SK-N-SH (cell line): ENCODE data around the gene MXD3. TPM values are rescaled to one million over a fixed set of nuclear protein-coding genes. Genes with fewer than 3 reads are reported as not detected.
A peak's percentile ranks its signal among the peaks of the same experiment; 100 is the strongest.

Experiments
- CTCF ChIA-PET: fragments of 300-600, 350-600 bp; formaldehyde crosslinking; extraction: SDS; loops from one replicate; lab custom pipeline; 2021; lab: Yijun Ruan, JAX
- POLR2A ChIA-PET: fragments of 350-600 bp; sonication (Branson Sonifier 250); formaldehyde crosslinking; extraction: SDS; loops from one replicate; lab custom pipeline; 2020; ENCODE audit warnings: antibody characterized with exemption, inconsistent platforms; lab: Yijun Ruan, JAX
- DNase-seq: peaks from one replicate; pipeline ENCODE4 v3.0.0; 2012
- H2AFZ ChIP-seq: fragments of 200-600 bp; sonication (generic); 2 replicates; pipeline ENCODE4 v1.8.1; 2016; ENCODE audit warnings: antibody characterized with exemption, mild to moderate bottlenecking, low read depth
- H3F3A ChIP-seq: fragments of 200-600 bp; sonication (generic); replicated peaks from 2 replicates; pipeline ENCODE3; 2016; ENCODE audit warnings: antibody characterized with exemption, mild to moderate bottlenecking; ENCODE audit not compliant: insufficient read depth
- H3K27ac ChIP-seq, 2 experiments: fragments of 200-500 bp in 1 of 2; fragments of 200-600 bp in 1 of 2; sonication (Bioruptor generic) in 1 of 2; sonication (generic), shearing (Covaris generic) in 1 of 2; 2 replicates each; pipeline versions ENCODE4 v1.5.1 to v1.6.1; 2014 to 2016; ENCODE audit warnings: low read depth in 2 of 2, inconsistent platforms in 1 of 2, low read length in 1 of 2, mild to moderate bottlenecking in 1 of 2, mixed read lengths in 1 of 2
- H3K27me3 ChIP-seq: fragments of 200-600 bp; sonication (generic), shearing (Covaris generic); 2 replicates; pipeline ENCODE4 v1.6.1; 2016; ENCODE audit warnings: mixed run types; ENCODE audit not compliant: insufficient read depth
- H3K36me3 ChIP-seq, 2 experiments: fragments of 200-500 bp in 1 of 2; fragments of 200-600 bp in 1 of 2; sonication (Bioruptor generic) in 1 of 2; sonication (generic) in 1 of 2; replicated peaks in 1 of 2; 2 replicates each; pipeline versions ENCODE3 to v1.5.1; 2014 to 2016; ENCODE audit warnings: low read length in 1 of 2, mild to moderate bottlenecking in 1 of 2; ENCODE audit not compliant: insufficient read depth in 2 of 2, control insufficient read depth in 1 of 2
- H3K4me1 ChIP-seq, 2 experiments: fragments of 200-500 bp in 1 of 2; fragments of 200-600 bp in 1 of 2; sonication (Bioruptor generic) in 1 of 2; sonication (generic), shearing (Covaris generic) in 1 of 2; 2 replicates each; pipeline versions ENCODE4 v1.5.1 to v1.6.1; 2014 to 2016; ENCODE audit warnings: low read depth in 1 of 2, low read length in 1 of 2, mixed run types in 1 of 2; ENCODE audit not compliant: insufficient read depth in 2 of 2, control insufficient read depth in 1 of 2
- H3K4me2 ChIP-seq: fragments of 200-600 bp; sonication (generic), shearing (Covaris generic); 2 replicates; pipeline ENCODE4 v1.6.1; 2017; ENCODE audit warnings: mixed run types
- H3K4me3 ChIP-seq, 2 experiments: fragments of 200-500 bp in 1 of 2; fragments of 200-600 bp in 1 of 2; sonication (Bioruptor generic) in 1 of 2; sonication (generic), shearing (Covaris generic) in 1 of 2; 2 replicates each; pipeline versions ENCODE4 v1.5.1 to v1.8.1; 2014 to 2016; ENCODE audit warnings: low read depth in 2 of 2, inconsistent platforms in 1 of 2, low read length in 1 of 2, mild to moderate bottlenecking in 1 of 2, mixed read lengths in 1 of 2, moderate library complexity in 1 of 2
- H3K79me2 ChIP-seq: fragments of 200-600 bp; sonication (generic); 2 replicates; pipeline ENCODE4 v1.8.1; 2017; ENCODE audit warnings: mild to moderate bottlenecking; ENCODE audit not compliant: insufficient read depth
- H3K9ac ChIP-seq: fragments of 200-600 bp; sonication (generic); 2 replicates; pipeline ENCODE4 v1.6.1; 2017; ENCODE audit warnings: mixed run types
- H3K9me2 ChIP-seq: fragments of 200-600 bp; sonication (generic); 2 replicates; pipeline ENCODE4 v1.6.1; 2017; ENCODE audit warnings: mixed run types
- H3K9me3 ChIP-seq: fragments of 200-600 bp; sonication (generic); 2 replicates; pipeline ENCODE4 v1.6.1; 2017; ENCODE audit warnings: mixed run types, mild to moderate bottlenecking, moderate library complexity
- H4K20me1 ChIP-seq: fragments of 200-600 bp; sonication (generic); 2 replicates; pipeline ENCODE4 v1.6.1; 2017; ENCODE audit warnings: mild to moderate bottlenecking, mixed run types; ENCODE audit not compliant: insufficient read depth
- CHD2 ChIP-seq: fragments of 150-350 bp; IDR thresholded peaks from 2 replicates; pipeline ENCODE4 v1.6.1; 2018; ENCODE audit warnings: low read length; ENCODE audit not compliant: partially characterized antibody
- ELF1 ChIP-seq: IDR thresholded peaks from 2 replicates; pipeline ENCODE4 v1.4.0; 2012
- EP300 ChIP-seq, 2 experiments: IDR thresholded peaks; 2 replicates each; pipeline versions ENCODE4 v1.4.0 to v1.6.1; 2012; ENCODE audit warnings: borderline replicate concordance in 1 of 2, low read depth in 1 of 2, low read length in 1 of 2
- FOXM1 ChIP-seq: IDR thresholded peaks from 2 replicates; pipeline ENCODE4 v1.4.0; 2012; ENCODE audit warnings: low read depth, mild to moderate bottlenecking
- GABPA ChIP-seq: IDR thresholded peaks from 2 replicates; pipeline ENCODE4 v1.4.0; 2012; ENCODE audit warnings: low read depth, mild to moderate bottlenecking
- GATA2 ChIP-seq: sonication (generic); formaldehyde crosslinking; IDR thresholded peaks from 2 replicates; pipeline ENCODE4 v1.5.0; 2020; ENCODE audit warnings: mild to moderate bottlenecking, missing genetic modification reagents
- IRF3 ChIP-seq: fragments of 150-350 bp; IDR thresholded peaks from 2 replicates; pipeline ENCODE4 v1.6.1; 2016; ENCODE audit warnings: mild to moderate bottlenecking, low read depth, low read length
- JUND ChIP-seq: IDR thresholded peaks from 2 replicates; pipeline ENCODE4 v1.4.0; 2012
- MAX ChIP-seq: IDR thresholded peaks from 2 replicates; pipeline ENCODE4 v1.4.0; 2012; ENCODE audit warnings: low read depth
- MEF2A ChIP-seq: IDR thresholded peaks from 2 replicates; pipeline ENCODE4 v1.4.0; 2012; ENCODE audit warnings: low read depth, borderline replicate concordance
- MXI1 ChIP-seq: IDR thresholded peaks from 2 replicates; pipeline ENCODE4 v1.6.1; 2012; ENCODE audit warnings: mild to moderate bottlenecking, low read depth, low read length, improper control_type of control experiment
- NRF1 ChIP-seq: IDR thresholded peaks from 2 replicates; pipeline ENCODE4 v1.6.1; 2012; ENCODE audit warnings: low read depth, mild to moderate bottlenecking, low read length
- PBX3 ChIP-seq: IDR thresholded peaks from 2 replicates; pipeline ENCODE4; 2012
- POLR2AphosphoS5 ChIP-seq: IDR thresholded peaks from 2 replicates; pipeline ENCODE4 v1.6.1; 2012; ENCODE audit warnings: low read depth, low read length
- REST ChIP-seq: IDR thresholded peaks from 2 replicates; pipeline ENCODE4 v1.6.1; 2012; ENCODE audit warnings: mild to moderate bottlenecking, low read depth, low read length, moderate library complexity
- RFX5 ChIP-seq: IDR thresholded peaks from 2 replicates; pipeline ENCODE4 v1.6.1; 2012; ENCODE audit warnings: mild to moderate bottlenecking, improper control_type of control experiment, low read length
- SIN3A ChIP-seq: IDR thresholded peaks from 2 replicates; pipeline ENCODE4 v1.6.1; 2012; ENCODE audit warnings: low read depth, mild to moderate bottlenecking, low read length, moderate library complexity, borderline replicate concordance
- TAF1 ChIP-seq: IDR thresholded peaks from 2 replicates; pipeline ENCODE4 v1.6.1; 2012; ENCODE audit warnings: low read depth, mild to moderate bottlenecking, low read length, moderate library complexity, borderline replicate concordance
- TEAD4 ChIP-seq: IDR thresholded peaks from 2 replicates; pipeline ENCODE4 v1.4.0; 2012; ENCODE audit warnings: mild to moderate bottlenecking, borderline replicate concordance; ENCODE audit not compliant: insufficient read depth
- USF1 ChIP-seq: IDR thresholded peaks from 2 replicates; pipeline ENCODE4 v1.4.0; 2012; ENCODE audit warnings: low read depth, borderline replicate concordance
- ZBTB33 ChIP-seq: IDR thresholded peaks from 2 replicates; pipeline ENCODE4 v1.4.0; 2012; ENCODE audit warnings: low read depth, borderline replicate concordance
- WGBS: methylation state at CpG from one replicate; pipeline ENCODE4 v1.1.6; 2017; ENCODE audit warnings: low lambda C conversion rate; 5-methylcytosine and 5-hydroxymethylcytosine counted together
- polyA plus RNA-seq, 3 experiments: library from polyadenylated mRNA; depleted of rRNA; stranded (reverse); fragments of >200 nt; gene quantifications; 2 replicates each; pipeline ENCODE4 v1.2.3, GENCODE V29; 2012

MXD3 gene
- polyA plus RNA-seq (2012; rRNA removed), result 22.6 and 23.1 TPM in 2 replicates
- polyA plus RNA-seq (2012; cell fraction: cytosol; rRNA removed), result 5.8 and 10.4 TPM in 2 replicates
- 81.3 and 94.3 TPM in 2 replicates for polyA plus RNA-seq (2012; cell fraction: nucleus; rRNA removed)

- peaks cover 18% of the 10 kb centered on the region for H4K20me1 ChIP-seq
These were observed at the start of gene MXD3 for GRCh38 chr5:177311723-177312648. Gene MXD3 (minus strand): TSS chr5:177311898. CDS start chr5:177311830, 68 bp downstream.

More at GRCh38 chr5:177311723-177312648, at the start of gene MXD3:
- peak; percentile 97 for DNase-seq
- Histone ChIP-seq H3F3A (peaks cover 12% of the 10 kb centered on the region), H2AFZ (peak within 1 kb of the TSS; percentile 91; the same call in 1 of the 2 replicates), H3K36me3 (peaks cover under 1 to 6% of the 10 kb centered on the region in 2 experiments), H3K4me1 (peaks cover 4 to 25% of the 10 kb centered on the region in 2 experiments; a peak in 1 of 4 replicates), H3K4me2 (peak within 1 kb of the TSS; percentile 100), H3K27me3 (no peaks in the 10 kb centered on the region), H3K9ac (peak within 1 kb of the TSS; percentile 85), H3K9me2 (no peaks in the 10 kb centered on the region), H3K4me3 (peak within 1 kb of the TSS; percentile 59 to 84), H3K79me2 (peaks cover 45% of the 10 kb centered on the region), H3K9me3 (no peaks in the 10 kb centered on the region), H3K27ac (peak within 1 kb of the TSS; percentile 73 to 88)
- ChIA-PET POLR2A (interaction anchor here (0.6 to 1.3 kb wide), 2 partner anchors 190 to 197 kb away, joined by 3 read pairs; no protein-coding TSS in a partner anchor), CTCF (interaction anchor here (0.6 to 3.6 kb wide), 8 partner anchors 13 to 334 kb away, joined by 3 to 25 read pairs (median 4); no protein-coding TSS in a partner anchor)
- 0% methylated on average over 20 of the region's 78 CpGs for WGBS
- peak; percentile 99 for TF ChIP-seq FOXM1
- TF ChIP-seq MEF2A, result no peak
- TF ChIP-seq TEAD4, result no peak
- no peak; the same call in 1 of the 2 replicates for TF ChIP-seq JUND
- no peak for TF ChIP-seq GABPA
- peak; percentile 65 for TF ChIP-seq USF1
- peak; percentile 69 for TF ChIP-seq POLR2AphosphoS5
- peak; percentile 100 for TF ChIP-seq MXI1
- peak; percentile 42 for TF ChIP-seq CHD2
- no peak for TF ChIP-seq REST
- peak; percentile 97 for TF ChIP-seq MAX
- TF ChIP-seq PBX3, result 0 out of 2 replicates have a peak, but pooled peaks have one; percentile 11
- no peak for TF ChIP-seq ELF1
- TF ChIP-seq IRF3, result peak; percentile 52; the same call in 1 of the 2 replicates
- TF ChIP-seq GATA2 (CRISPR knock-in tag), result no peak
- TF ChIP-seq EP300 (IDR thresholded peaks at IDR 0.05; ENCODE audit: borderline replicate concordance in 1 of 2, low read depth in 1 of 2, low read length in 1 of 2), result 0 out of 4 replicates have a peak, but pooled peaks of 1 of the 2 experiments have one; percentile 39
- no peak; the same call in 1 of the 2 replicates for TF ChIP-seq TAF1
- no peak for TF ChIP-seq ZBTB33
- TF ChIP-seq NRF1, result peak; percentile 75
- TF ChIP-seq SIN3A, result peak; percentile 66; the same call in 1 of the 2 replicates
- TF ChIP-seq RFX5, result no peak
